ENCODE data around the gene ZSCAN21.

The ZSCAN21 gene

DNA sequence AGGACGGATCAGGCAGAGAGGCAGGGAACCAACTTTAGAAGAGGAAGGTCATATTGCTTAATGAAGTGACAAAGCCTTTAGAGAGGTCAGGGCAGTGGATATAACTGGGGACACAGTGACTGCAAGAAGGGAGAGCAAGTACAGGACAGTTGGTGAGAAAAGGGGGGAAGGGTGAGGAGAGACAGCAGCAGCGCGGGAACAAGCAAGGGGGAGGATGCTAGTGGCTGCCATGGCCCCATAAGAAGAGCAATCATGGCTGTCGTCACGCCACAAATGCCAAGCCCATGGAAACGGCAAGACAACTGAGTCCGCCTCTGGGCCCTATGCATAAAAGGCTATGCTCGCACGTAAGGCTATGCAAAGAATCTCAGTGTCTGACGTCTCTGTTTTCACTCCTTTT is 22.9 kb downstream of the ZSCAN21 start:
- TF ChIP-seq, protein P1, sequence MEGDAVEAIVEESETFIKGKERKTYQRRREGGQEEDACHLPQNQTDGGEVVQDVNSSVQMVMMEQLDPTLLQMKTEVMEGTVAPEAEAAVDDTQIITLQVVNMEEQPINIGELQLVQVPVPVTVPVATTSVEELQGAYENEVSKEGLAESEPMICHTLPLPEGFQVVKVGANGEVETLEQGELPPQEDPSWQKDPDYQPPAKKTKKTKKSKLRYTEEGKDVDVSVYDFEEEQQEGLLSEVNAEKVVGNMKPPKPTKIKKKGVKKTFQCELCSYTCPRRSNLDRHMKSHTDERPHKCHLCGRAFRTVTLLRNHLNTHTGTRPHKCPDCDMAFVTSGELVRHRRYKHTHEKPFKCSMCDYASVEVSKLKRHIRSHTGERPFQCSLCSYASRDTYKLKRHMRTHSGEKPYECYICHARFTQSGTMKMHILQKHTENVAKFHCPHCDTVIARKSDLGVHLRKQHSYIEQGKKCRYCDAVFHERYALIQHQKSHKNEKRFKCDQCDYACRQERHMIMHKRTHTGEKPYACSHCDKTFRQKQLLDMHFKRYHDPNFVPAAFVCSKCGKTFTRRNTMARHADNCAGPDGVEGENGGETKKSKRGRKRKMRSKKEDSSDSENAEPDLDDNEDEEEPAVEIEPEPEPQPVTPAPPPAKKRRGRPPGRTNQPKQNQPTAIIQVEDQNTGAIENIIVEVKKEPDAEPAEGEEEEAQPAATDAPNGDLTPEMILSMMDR (IDR thresholded peaks at IDR 0.05; ENCODE audit: low read depth, low read length), result no peak
- TF ChIP-seq, protein P2, sequence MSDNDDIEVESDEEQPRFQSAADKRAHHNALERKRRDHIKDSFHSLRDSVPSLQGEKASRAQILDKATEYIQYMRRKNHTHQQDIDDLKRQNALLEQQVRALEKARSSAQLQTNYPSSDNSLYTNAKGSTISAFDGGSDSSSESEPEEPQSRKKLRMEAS (IDR thresholded peaks at IDR 0.05; ENCODE audit: low read depth, low read length), result no peak
- TF ChIP-seq MYC (IDR thresholded peaks at IDR 0.05; ENCODE audit: low read depth, low read length), result no peak
- TF ChIP-seq POLR2A (IDR thresholded peaks at IDR 0.05; ENCODE audit: extremely low read depth, insufficient read length), result no peak
- no peak overlapping the region for H3K4me3 ChIP-seq (ENCODE audit: low read depth, low read length)
- DNase-seq (ENCODE audit: low read depth), result no peak

DNA sequence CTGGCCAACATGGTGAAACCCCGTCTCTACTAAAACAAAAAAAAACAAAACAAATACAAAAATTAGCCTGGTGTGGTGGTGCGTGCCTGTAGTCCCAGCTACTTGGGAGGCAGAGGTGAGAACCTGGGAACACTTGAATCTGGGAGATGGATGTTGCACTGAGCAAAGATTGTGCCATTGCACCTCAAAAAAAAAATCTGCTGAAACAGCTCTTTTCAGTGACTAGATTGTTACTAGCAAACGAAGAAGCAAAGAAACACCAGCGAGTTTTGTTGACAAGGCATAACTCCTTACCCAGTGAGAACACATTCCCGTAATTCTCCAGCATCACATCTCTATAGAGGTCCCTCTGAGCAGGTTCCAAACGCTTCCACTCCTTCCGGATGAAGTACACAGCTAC is 25.3 kb downstream of the ZSCAN21 start:
- TF ChIP-seq MYC (IDR thresholded peaks at IDR 0.05; ENCODE audit: low read depth, low read length) (no peak), POLR2A (IDR thresholded peaks at IDR 0.05; ENCODE audit: extremely low read depth, insufficient read length) (no peak)
- TF ChIP-seq, protein P1 (IDR thresholded peaks at IDR 0.05; ENCODE audit: low read depth, low read length), result no peak
- no peak overlapping the region for H3K4me3 ChIP-seq (ENCODE audit: low read depth, low read length)
- no peak for DNase-seq (ENCODE audit: low read depth)

DNA sequence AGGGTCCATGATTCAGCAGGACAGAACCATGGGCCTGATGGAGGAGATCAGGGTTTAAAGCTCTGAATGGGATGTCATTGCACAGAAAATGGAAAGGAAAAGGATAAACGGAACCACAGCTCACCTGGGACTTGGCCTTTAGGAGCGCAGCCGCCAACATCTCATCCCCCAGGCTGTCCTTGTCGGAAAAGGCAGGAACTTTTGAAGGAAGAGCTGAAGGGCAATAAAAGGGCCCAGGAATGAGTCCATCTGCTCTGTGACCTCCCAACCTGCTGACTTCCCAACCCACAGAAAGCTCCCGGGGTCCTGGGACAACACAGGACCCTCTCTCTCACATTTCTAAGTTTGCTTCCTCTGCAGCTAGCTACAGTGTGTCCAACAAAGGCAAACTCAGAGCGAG is 25.8 kb downstream of the ZSCAN21 start:
- no peak overlapping the region for H3K4me3 ChIP-seq (ENCODE audit: low read depth, low read length)
- TF ChIP-seq POLR2A (IDR thresholded peaks at IDR 0.05; ENCODE audit: extremely low read depth, insufficient read length), result no peak
- no peak for TF ChIP-seq MYC (IDR thresholded peaks at IDR 0.05; ENCODE audit: low read depth, low read length)
- TF ChIP-seq, protein P1 (IDR thresholded peaks at IDR 0.05; ENCODE audit: low read depth, low read length), result no peak
- TF ChIP-seq, protein P2 (IDR thresholded peaks at IDR 0.05; ENCODE audit: low read depth, low read length), result no peak
- no peak for DNase-seq (ENCODE audit: low read depth)

DNA sequence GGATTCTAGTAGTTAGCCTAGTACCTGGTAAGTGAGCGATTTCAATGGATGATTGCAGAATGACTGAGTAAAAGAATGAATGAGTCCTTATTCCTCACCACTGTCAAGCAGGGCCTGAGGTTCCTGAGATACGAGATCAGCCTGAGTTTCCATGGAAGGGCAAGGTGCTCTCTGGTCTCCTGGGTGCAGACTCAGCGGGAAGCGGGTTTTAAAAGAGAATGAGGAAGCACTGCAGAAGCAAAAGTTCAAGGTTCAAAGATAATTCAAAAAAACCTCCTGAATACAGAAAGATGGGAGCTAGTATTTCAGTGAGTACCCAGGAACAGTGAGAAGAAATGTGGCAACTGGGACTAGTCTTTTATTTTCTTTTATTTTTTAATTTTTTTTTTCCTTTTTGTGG is 27.6 kb downstream of the ZSCAN21 start:
- TF ChIP-seq, protein P2 (IDR thresholded peaks at IDR 0.05; ENCODE audit: low read depth, low read length), result no peak
- TF ChIP-seq MYC (IDR thresholded peaks at IDR 0.05; ENCODE audit: low read depth, low read length), result no peak
- TF ChIP-seq, protein P1 (IDR thresholded peaks at IDR 0.05; ENCODE audit: low read depth, low read length), result no peak
- no peak for TF ChIP-seq POLR2A (IDR thresholded peaks at IDR 0.05; ENCODE audit: extremely low read depth, insufficient read length)
- DNase-seq (ENCODE audit: low read depth), result no peak
- no peak overlapping the region for H3K4me3 ChIP-seq (ENCODE audit: low read depth, low read length)

DNA sequence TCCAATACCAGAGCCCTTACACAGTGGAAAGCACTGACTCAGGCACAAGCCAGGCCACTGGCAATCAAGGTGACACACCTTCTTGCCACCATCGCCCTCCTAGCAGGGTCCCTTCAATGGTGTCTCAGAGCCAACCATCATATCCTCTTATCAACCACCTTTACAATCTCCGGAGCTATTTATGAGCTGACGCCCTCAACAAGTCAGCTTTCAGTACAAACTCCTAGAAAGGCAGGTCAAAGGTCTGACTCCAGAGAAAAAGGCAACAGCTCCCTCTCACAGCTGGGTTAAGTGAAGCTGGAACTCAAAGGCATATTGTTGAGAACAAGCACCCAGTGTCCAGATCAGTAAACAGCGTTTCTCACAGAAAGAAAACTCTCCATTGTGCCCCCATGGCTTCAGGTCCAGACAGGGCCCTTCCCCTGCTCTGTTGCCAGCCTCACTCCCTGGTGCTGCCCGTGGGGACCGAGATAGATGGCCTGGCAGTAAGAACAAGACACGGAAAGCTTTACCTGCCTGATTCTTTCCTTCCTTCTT is 29.5 kb downstream of the ZSCAN21 start:
- no peak for DNase-seq (ENCODE audit: low read depth)
- no peak overlapping the region for H3K4me3 ChIP-seq (ENCODE audit: low read depth, low read length)
- no peak for TF ChIP-seq MYC (IDR thresholded peaks at IDR 0.05; ENCODE audit: low read depth, low read length)
- TF ChIP-seq, protein P2 (IDR thresholded peaks at IDR 0.05; ENCODE audit: low read depth, low read length), result no peak
- TF ChIP-seq, protein P1 (IDR thresholded peaks at IDR 0.05; ENCODE audit: low read depth, low read length), result no peak
- no peak for TF ChIP-seq POLR2A (IDR thresholded peaks at IDR 0.05; ENCODE audit: extremely low read depth, insufficient read length)

Measured in NB4 (cell line).